Endothelial cell of umbilical vein (primary cell): Measurements from ENCODE around the gene BZW2. TPM values are rescaled to one million over a fixed set of nuclear protein-coding genes. Genes with fewer than 3 reads are reported as not detected.

Source experiments
- BruUV-seq: library from RNA; stranded (reverse); fragments of 400-500 nt; replicated peaks from 2 replicates; lab custom pipeline; 2021; lab: Mats Ljungman, UMichigan
- CTCF ChIA-PET: fragments of 300-600, 350-600 bp; sonication (Branson Sonifier 250); formaldehyde crosslinking; loops from one replicate; lab custom pipeline; 2021; ENCODE audit warnings: antibody characterized with exemption, inconsistent platforms; lab: Charles Lee
- POLR2A ChIA-PET: fragments of 300-600, 350-600 bp; sonication (Branson Sonifier 250); formaldehyde crosslinking; loops from one replicate; lab custom pipeline; 2021; ENCODE audit warnings: antibody characterized with exemption, inconsistent platforms; lab: Charles Lee
- DNase-seq: peaks from one replicate; pipeline ENCODE4 v3.0.0-alpha.2; 2011; ENCODE audit warnings: low read depth, low spot score
- FAIRE-seq: peaks from 2 replicates; lab custom pipeline; 2011; peaks lifted over from hg19 to GRCh38; lab: Jason Lieb, UNC
- H2AFZ ChIP-seq: 2 replicates; pipeline ENCODE4 v1.6.0; 2012; ENCODE audit warnings: low read depth, low read length, control low read depth, inconsistent platforms
- H3K27ac ChIP-seq: 2 replicates; pipeline ENCODE4 v1.5.1; 2011; ENCODE audit warnings: low read depth, mild to moderate bottlenecking, control low read depth, low read length, moderate library complexity; ENCODE audit not compliant: insufficient read depth
- H3K27me3 ChIP-seq, 2 experiments: 2 replicates each; pipeline versions ENCODE4 v1.6.0 to v1.6.1; 2011; ENCODE audit warnings: low read length in 2 of 2, mixed read lengths in 1 of 2; ENCODE audit not compliant: control insufficient read depth in 2 of 2, insufficient read depth in 2 of 2
- H3K36me3 ChIP-seq, 2 experiments: 2 replicates in 1 of 2; 3 replicates in 1 of 2; pipeline ENCODE4 v1.5.1; 2011; ENCODE audit warnings: low read length in 2 of 2, mild to moderate bottlenecking in 1 of 2, moderate library complexity in 1 of 2; ENCODE audit not compliant: control insufficient read depth in 2 of 2, insufficient read depth in 2 of 2; ENCODE audit errors: extremely low read depth in 1 of 2
- H3K4me1 ChIP-seq: 3 replicates; pipeline ENCODE4 v1.5.1; 2011; ENCODE audit warnings: mild to moderate bottlenecking, low read length; ENCODE audit not compliant: control insufficient read depth, insufficient read depth; ENCODE audit errors: extremely low read depth
- H3K4me2 ChIP-seq: 2 replicates; pipeline ENCODE4 v1.6.1; 2011; ENCODE audit warnings: low read length, control low read depth, mixed read lengths; ENCODE audit not compliant: insufficient read depth
- H3K4me3 ChIP-seq, 3 experiments: fragments of 200-600 bp in 1 of 3; sonication (generic), shearing (Covaris generic) in 1 of 3; replicated peaks in 1 of 3; 2 replicates each; pipeline ENCODE4 v1.5.1; 2011 to 2016; ENCODE audit warnings: control low read depth in 3 of 3, low read length in 3 of 3, mild to moderate bottlenecking in 2 of 3, inconsistent platforms in 1 of 3, low read depth in 1 of 3, moderate library complexity in 1 of 3; ENCODE audit not compliant: insufficient read depth in 1 of 3
- H3K79me2 ChIP-seq: 2 replicates; pipeline ENCODE4 v1.6.0; 2012; ENCODE audit warnings: low read length, inconsistent platforms; ENCODE audit not compliant: control insufficient read depth, insufficient read depth
- H3K9ac ChIP-seq: replicated peaks from 2 replicates; pipeline ENCODE3; 2011; ENCODE audit warnings: low read length, control low read depth; ENCODE audit not compliant: insufficient read depth; ENCODE audit errors: extremely low read depth
- H3K9me1 ChIP-seq: replicated peaks from 3 replicates; pipeline ENCODE4 v1.6.0; 2011; ENCODE audit warnings: mild to moderate bottlenecking, low read length; ENCODE audit not compliant: control insufficient read depth, insufficient read depth; ENCODE audit errors: extremely low read depth
- H3K9me3 ChIP-seq: replicated peaks from 2 replicates; pipeline ENCODE4 v1.5.1; 2012; ENCODE audit warnings: low read length, inconsistent platforms; ENCODE audit not compliant: control insufficient read depth, insufficient read depth
- H4K20me1 ChIP-seq: replicated peaks from 2 replicates; pipeline ENCODE3; 2011; ENCODE audit warnings: mild to moderate bottlenecking, low read length; ENCODE audit not compliant: control insufficient read depth, insufficient read depth; ENCODE audit errors: extremely low read depth
- EZH2 ChIP-seq: IDR thresholded peaks from 2 replicates; pipeline ENCODE4 v1.6.1; 2012; ENCODE audit warnings: borderline replicate concordance, low read depth, mild to moderate bottlenecking, moderate library complexity, low read length, inconsistent platforms; ENCODE audit not compliant: severe bottlenecking
- FOS ChIP-seq: IDR thresholded peaks from 2 replicates; pipeline ENCODE4 v1.6.1; 2011; ENCODE audit warnings: mild to moderate bottlenecking, low read length, moderate library complexity, borderline replicate concordance; ENCODE audit not compliant: insufficient read depth
- GATA2 ChIP-seq: IDR thresholded peaks from 2 replicates; pipeline ENCODE4 v1.7.0; 2011; ENCODE audit warnings: low read depth, mild to moderate bottlenecking, moderate library complexity, mixed read lengths, low read length; ENCODE audit not compliant: insufficient read length, insufficient read depth
- JUN ChIP-seq: IDR thresholded peaks from 2 replicates; pipeline ENCODE4 v1.6.1; 2011; ENCODE audit warnings: borderline replicate concordance, low read depth; ENCODE audit not compliant: insufficient read length, insufficient read depth
- MYC ChIP-seq: IDR thresholded peaks from one replicate; pipeline ENCODE4 v1.6.1; 2011; ENCODE audit warnings: mild to moderate bottlenecking, low read depth, low read length
- POLR2A ChIP-seq: IDR thresholded peaks from 2 replicates; pipeline ENCODE4 v1.6.1; 2012; ENCODE audit warnings: low read depth, mild to moderate bottlenecking, control low read depth, low read length
- dilution Hi-C: fragments of 300-500 bp; cut with MboI; formaldehyde crosslinking; loops from one replicate; pipeline ENCODE4 v1.15.0; 2019; ENCODE audit warnings: low sequenced_read_pairs; ENCODE audit not compliant: extremely low pct_ligation_motif_present
- intact Hi-C: fragments of 100-400 bp; cut with micrococcal nuclease; formaldehyde crosslinking; loops from one replicate; pipeline ENCODE4 v1.10.0; 2022
- polyA plus RNA-seq, 4 experiments: library from polyadenylated mRNA; depleted of rRNA in 3 of 4; stranded (reverse) in 3 of 4; unstranded in 1 of 4; fragments of >200 nt; gene quantifications; 2 replicates each; pipeline versions ENCODE4 v1.2.1 to v1.2.3, GENCODE V29; 2011 to 2012; ENCODE audit warnings: missing spikeins in 1 of 4
- total RNA-seq: library from RNA; stranded (reverse); gene quantifications from 2 replicates; pipeline ENCODE4 v1.2.3, GENCODE V29; 2021
- TF ChIP-seq, protein P1 (sequence below), 2 donors: IDR thresholded peaks; 1 replicate in 1 of 2; 2 replicates in 1 of 2; pipeline ENCODE4 v1.5.1; 2011; ENCODE audit warnings: low read length in 2 of 2, mild to moderate bottlenecking in 2 of 2, moderate library complexity in 2 of 2, control low read depth in 1 of 2, inconsistent platforms in 1 of 2, low read depth in 1 of 2; ENCODE audit not compliant: insufficient read depth in 1 of 2; ENCODE audit errors: extremely low read depth in 1 of 2

Gene BZW2
- total and polyA plus RNA-seq, 2 donors (not counting 3 experiments of a cell fraction or from before 2014, with no cell fraction given) = 39.7 to 106 TPM

DNA sequence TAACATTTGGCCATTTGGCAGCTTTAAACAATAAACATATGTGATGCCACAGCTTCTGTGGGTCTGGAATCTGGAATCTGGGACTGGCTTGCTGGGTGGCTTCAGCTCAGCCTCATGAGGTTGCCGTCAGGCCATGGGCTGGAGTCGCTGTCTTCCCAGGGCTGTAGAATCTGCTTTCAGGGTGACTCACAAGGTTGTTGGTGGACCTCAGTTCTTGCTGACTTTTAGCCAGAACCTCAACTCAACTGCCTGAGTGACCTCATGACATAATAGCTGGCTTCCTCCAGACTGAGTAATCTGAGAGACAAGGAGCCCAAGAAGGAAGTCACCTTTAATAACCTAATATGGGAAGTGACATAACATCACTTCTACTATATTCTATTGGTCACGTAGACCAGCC, 63.0 kb downstream of the BZW2 start:
- Histone ChIP-seq H4K20me1 (no peaks in the 10 kb centered on the region), H3K4me3 (no peak overlapping the region), H3K36me3 (peaks cover 2 to 10% of the 10 kb centered on the region in 2 experiments), H3K9me3 (no peaks in the 10 kb centered on the region), H3K9ac (no peak overlapping the region), H3K9me1 (no peaks in the 10 kb centered on the region), H3K4me1 (peaks cover 8% of the 10 kb centered on the region), H3K27ac (no peak overlapping the region), H3K4me2 (no peak overlapping the region), H3K79me2 (no peaks in the 10 kb centered on the region), H3K27me3 (no peaks in the 10 kb centered on the region), H2AFZ (no peak overlapping the region)
- dilution Hi-C loops (no loop called here), intact Hi-C loops (no loop called here)
- no peak for TF ChIP-seq JUN
- TF ChIP-seq FOS = peak; percentile 55
- no TSS peak for BruUV-seq
- POLR2A ChIA-PET = no interaction called here
- FAIRE-seq (peak; percentile 67), DNase-seq (peak; percentile 45)
- CTCF ChIA-PET = no interaction called here

DNA sequence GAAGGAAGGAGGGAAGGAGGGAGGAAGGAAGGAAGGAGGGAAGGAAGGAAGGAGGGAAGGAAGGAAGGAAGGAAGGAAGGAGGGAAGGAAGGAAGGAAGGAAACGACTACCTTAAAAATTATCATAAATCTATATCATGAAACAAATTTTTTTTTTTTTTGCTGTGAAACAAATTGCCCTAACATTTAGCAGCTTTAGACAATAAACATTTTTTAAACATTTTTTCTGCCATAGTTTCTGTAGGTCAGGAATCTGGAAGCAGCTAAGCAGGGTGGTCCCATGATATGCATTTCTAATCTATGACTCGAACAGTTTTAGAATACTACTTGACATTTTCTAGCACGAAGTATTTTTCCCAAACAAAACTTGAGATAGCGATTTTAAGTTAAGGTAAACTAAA, 64.7 kb downstream of the BZW2 start:
- BruUV-seq = no TSS peak
- H3K9ac ChIP-seq = no peak overlapping the region
- ChIA-PET CTCF (interaction anchor here (0.7 kb wide), 1 partner anchor 592 kb away, joined by 3 read pairs; no protein-coding TSS in a partner anchor), POLR2A (no interaction called here)
- no peak overlapping the region for H3K27ac ChIP-seq
- H3K79me2 ChIP-seq = no peaks in the 10 kb centered on the region
- intact Hi-C loops (no loop called here), dilution Hi-C loops (no loop called here)
- H2AFZ ChIP-seq = no peak overlapping the region
- peaks cover 8% of the 10 kb centered on the region for H3K4me1 ChIP-seq
- no peaks in the 10 kb centered on the region for H3K9me3 ChIP-seq
- H3K27me3 ChIP-seq = no peaks in the 10 kb centered on the region
- H3K4me2 ChIP-seq = no peak overlapping the region
- no peak overlapping the region for H3K4me3 ChIP-seq
- peaks cover 2% of the 10 kb centered on the region in 2 experiments for H3K36me3 ChIP-seq
- FAIRE-seq (no peak), DNase-seq (no peak)
- H3K9me1 ChIP-seq = no peaks in the 10 kb centered on the region
- H4K20me1 ChIP-seq = no peaks in the 10 kb centered on the region
- TF ChIP-seq, protein P1, sequence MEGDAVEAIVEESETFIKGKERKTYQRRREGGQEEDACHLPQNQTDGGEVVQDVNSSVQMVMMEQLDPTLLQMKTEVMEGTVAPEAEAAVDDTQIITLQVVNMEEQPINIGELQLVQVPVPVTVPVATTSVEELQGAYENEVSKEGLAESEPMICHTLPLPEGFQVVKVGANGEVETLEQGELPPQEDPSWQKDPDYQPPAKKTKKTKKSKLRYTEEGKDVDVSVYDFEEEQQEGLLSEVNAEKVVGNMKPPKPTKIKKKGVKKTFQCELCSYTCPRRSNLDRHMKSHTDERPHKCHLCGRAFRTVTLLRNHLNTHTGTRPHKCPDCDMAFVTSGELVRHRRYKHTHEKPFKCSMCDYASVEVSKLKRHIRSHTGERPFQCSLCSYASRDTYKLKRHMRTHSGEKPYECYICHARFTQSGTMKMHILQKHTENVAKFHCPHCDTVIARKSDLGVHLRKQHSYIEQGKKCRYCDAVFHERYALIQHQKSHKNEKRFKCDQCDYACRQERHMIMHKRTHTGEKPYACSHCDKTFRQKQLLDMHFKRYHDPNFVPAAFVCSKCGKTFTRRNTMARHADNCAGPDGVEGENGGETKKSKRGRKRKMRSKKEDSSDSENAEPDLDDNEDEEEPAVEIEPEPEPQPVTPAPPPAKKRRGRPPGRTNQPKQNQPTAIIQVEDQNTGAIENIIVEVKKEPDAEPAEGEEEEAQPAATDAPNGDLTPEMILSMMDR (IDR thresholded peaks at IDR 0.05; ENCODE audit: extremely low read depth in 1 of 2, insufficient read depth in 1 of 2, low read depth in 1 of 2, low read length in 2 of 2) = no peak
- TF ChIP-seq EZH2 (no peak), MYC (no peak), JUN (no peak), POLR2A (no peak), GATA2 (no peak)
